HG03571 (cell line): ENCODE data around the gene SRRD.

Source experiments
- ATAC-seq: cut with Tn5 transposase; IDR thresholded peaks from one replicate; pipeline ENCODE4 v1.9.1; 2021; ENCODE audit not compliant: unreplicated experiment

The SRRD gene

DNA sequence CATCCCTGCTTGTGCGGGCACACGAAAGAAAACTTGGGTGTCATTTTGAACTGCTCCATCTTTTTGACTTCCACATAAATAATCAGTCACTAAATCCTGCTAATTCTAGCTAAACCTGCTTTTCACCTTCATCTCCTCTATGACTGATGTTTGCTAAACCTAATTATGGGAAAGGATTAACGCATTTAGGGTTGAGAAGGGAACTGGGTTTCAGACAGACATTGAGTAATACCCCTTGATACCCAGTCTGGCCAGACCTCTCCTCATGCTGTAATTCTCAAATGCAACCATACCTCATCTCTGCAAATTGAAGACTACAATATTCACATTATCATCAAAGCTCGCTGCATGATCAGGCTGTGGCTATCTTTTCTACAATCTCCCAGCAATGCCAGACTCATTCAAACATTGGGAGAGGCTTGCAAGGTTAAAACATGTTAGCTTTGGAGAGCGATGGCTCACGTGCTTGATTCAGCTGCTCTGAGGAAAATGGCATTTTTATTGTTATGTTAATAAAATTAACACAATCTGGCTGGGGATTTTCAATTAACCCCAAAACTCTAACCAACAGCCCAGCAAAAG lies 2.5 kb upstream of the SRRD start:
- no peak for ATAC-seq

DNA sequence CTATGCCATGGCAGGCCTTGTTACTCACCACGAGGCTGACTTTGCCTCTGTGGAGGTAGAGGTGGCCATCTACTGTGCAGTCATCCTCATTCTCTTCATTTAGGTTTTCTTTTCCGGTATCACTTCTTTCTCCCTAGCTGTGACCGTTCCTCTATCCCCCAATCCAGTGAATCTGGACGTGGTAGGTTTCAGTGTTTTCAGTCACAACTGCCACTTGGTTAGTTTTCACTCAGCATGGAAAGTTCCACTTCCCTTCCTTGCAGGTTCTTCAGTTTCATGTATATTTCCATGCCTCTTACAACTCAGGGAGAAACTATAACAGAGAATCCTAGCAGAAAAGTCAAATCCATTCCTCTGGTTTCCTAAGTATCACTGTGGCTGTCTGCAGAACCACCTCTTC lies 2.0 kb upstream of the SRRD start:
- no peak for ATAC-seq

DNA sequence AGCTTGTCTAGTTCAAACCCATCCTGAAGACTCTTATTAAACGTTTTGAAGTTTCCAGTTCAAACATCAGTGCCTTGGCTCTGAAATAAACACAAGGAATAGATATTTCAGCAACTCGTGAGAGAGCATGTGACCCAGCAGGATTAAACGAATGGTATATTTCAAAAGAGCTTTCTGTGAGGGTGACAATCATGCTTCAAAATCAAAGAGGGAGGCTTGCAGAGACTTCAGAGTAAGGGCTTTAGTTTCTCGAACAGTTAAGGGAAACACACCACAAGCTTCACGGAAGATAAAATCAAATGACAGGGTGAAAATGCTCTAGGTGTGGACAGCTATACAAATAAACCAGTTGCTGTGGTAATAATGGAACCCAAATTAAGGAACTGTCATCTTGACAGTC lies 1.5 kb upstream of the SRRD start:
- ATAC-seq = no peak

DNA sequence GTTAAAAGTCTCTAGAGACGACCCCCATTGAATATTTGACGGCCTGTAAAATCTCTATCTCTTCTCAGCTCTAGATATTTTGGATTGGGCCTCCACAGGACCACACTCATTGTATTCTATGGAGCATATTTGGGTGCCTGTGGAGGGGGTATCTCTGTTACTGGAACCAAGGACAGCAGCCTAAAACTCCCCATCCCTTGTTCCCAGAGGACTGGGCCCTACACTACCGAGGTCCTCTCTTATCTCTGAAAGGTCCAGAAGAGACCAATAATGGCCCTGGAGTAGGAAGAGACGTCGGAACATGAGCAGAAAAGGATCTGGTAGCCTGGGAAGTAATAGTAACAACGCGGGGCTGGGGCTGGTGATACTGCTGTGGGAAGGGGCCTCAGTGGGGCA lies 636 bp upstream of the SRRD start:
- no peak for ATAC-seq

DNA sequence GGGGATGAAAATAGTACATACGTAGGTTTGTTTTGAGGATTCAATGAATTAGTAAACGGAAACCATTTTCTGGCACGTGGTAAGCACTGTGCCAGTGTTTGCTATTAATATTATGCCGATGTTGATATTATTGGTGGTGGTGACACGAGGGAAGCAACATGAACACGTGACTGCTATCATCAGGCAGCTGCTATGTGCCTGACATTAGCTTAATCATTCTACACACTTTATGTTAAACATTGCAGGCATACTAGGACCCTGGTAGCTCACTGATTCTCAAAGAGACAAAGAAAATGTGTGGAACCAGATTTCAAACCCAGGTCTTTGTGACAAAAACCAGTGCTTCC lies 656 bp downstream of the SRRD start:
- no peak for ATAC-seq

DNA sequence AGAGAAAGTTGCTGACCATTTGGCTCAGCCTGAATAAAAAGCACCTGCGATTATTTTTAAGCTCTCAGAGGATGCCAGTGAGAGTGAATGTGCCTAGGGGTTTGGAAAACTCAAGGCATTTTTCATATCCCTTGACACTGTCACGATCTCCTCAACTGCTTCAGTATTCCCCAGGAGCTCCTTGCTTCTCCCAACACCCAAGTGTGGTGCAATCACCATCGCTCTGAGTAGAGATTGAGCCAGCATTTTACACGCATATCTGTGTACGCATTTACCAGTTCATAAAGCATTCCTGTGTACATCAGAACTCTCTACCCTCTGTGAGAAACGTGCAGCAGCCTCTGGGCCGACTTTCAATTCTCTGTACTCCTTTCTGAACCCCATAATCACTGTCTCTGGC lies 1.3 kb downstream of the SRRD start:
- ATAC-seq = no peak

DNA sequence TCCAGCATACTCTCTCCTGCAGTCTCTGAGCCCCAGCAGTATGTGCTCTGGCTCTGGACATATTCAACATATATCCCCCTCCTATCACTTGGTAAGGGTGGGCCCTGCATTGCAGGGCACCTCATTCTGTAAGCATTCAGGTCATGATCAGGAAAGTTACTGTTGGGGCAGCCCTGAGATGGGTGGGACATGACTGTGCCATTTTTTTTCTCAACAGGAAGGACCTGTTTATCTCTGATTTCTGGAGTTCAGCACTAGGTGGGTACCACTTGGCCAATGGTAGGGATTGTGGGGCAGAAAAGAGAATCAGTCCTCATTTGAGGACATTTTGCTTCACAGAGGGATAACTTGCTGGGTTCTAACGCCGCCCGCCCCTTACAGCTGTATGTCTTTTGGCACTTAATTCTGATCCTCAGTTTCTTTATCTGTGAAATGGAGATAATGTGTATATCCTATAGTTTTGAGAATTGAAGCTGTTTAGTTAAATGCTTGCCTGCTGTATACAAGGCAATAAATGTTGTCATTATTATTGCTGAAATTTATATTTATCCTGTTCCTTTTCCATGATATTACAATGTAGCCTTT lies 2.2 kb downstream of the SRRD start:
- no peak for ATAC-seq

DNA sequence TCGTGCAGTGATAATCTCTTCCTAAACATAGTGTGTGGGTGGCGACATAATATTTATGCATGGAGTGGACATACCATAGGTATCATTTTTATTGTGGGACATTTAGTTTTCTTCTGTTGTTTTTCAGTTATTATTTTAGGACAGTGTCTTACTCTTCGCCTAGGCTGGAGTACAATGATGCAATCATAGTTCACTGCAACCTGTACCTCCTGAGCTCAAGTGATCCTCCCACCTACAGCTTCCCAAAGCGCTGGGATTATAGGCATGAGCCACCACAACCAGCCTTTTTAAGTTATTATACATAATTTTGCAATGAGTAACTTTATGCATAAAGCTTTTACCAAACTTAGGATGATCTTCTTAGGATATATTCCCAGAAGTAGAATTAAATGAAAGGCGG lies 2.7 kb downstream of the SRRD start:
- ATAC-seq = no peak

DNA sequence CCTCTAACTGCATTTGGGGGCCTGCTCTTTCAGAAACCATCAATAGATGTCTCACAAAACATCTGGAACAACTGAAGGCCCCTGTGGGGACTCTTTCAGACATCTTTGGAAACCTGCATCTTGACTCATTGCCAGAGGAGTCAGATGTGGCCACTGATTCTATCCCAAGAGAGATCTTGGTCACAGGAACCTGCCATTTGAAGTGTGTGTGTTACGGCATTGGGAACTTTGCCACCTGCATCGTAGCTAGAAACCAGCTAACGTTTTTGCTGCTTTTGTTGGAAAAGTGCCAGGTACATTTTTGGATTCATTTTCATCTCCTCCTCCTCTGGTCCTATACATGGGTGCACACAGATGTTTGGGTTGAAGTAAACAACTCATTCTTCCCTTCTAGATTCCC lies 4.3 kb downstream of the SRRD start:
- no peak for ATAC-seq

DNA sequence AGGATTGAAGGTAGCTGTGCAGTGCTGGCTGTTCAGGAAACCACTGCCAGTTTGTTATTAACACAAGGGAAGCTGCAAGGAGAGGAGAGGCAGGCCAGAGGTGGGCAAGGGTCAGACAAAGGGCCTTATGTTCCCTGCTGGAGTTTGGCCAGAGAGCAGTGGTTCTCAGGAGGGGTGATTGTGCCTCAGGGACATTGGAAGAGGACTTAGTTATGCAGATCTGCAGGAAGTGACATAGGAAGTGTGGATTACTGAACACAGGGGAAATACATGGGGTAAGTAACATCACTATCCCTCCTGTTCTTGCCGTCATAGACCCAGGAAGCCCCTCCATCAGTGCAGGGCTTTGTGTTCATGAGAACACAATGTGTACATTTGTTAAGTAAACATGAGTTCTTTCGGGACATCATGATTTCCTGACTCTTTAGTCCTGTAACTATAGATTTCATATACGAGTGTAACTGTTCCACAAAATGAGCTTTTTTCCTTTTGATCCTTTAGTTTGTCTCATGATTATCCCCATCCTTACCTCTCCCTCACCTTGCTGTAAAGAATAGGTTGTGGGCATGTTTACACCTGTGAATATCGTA lies 5.9 kb downstream of the SRRD start:
- no peak for ATAC-seq

DNA sequence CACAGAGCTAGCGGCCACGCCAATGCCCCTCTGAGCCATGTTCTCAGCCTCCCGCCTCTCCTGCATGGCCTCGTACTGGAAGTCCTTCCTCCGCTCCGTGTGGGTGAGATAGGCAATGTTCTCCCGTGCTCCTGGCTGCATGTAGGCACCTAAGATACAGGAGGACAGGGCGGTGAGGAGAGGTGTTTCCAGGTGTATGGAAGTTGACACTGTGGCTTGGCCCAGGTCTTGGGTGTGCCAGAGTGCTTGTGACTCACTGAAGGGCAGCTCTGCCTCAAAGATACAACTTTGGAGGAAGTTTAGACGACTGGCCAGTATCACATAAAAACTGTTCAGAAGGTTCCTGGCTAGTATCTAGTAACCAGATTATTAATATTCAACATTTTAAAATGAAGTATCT lies 8.5 kb downstream of the SRRD start:
- ATAC-seq = no peak

DNA sequence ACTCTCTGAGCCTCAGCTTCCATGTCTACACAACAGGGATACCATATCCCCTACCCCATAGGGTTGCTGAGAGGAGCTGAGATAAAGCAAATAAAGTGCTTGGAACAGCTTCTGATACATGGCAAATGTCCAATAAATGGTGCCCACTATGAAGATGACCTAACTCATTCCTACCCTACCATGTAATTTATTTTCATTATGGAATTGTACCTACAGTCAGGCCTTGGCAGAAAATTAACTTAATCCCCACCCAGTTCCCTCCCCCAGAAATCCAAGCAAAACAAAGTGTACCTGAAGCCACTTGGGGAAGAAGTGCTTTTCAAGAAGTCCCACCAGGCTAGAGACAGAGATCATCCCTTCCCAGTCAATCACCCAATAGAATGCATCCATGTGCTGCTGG lies 10.8 kb downstream of the SRRD start:
- no peak for ATAC-seq

DNA sequence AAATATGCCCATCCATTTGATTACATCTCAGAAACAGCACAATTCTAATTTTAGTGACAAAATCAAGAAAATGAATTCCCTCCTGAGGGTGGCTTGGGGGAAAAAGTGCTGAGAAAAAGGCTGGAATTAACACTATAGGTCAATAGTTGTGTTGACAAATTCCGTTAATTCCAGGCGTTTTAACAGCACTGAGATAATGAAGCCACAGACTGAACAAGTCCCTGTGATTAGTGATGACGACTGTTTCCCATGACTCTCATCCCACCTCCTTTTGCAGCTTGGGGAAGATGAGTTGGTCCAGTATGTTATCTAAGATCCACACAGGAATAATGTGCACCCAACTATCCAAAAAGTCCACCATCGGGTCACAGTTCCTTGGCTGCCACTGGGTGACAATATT lies 12.8 kb downstream of the SRRD start:
- no peak for ATAC-seq

DNA sequence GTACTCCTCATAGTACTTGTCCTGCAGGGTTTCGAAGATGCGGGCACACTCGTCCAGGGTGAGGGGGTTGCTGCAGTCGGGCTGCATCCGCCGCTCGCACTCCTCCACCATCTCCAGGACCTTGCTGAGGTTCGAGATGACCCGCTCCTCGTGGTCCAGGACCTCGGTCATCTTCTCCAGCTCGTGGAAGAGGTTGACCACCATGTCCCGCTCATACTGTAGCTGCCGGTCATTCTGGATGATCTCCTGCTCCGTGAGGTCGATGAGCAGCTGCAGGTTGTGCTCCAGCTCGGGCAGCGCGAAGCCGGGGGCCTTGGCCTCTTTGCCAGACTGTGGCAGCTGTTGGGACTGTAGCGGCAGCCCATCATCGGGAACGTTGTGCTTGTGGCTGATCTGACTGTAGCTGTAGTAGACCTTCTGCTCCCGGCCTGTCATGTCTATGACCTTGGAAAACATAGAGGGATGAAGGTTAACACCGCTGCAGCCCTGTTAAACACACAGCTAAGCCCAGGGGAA lies 15.6 kb downstream of the SRRD start:
- no peak for ATAC-seq

DNA sequence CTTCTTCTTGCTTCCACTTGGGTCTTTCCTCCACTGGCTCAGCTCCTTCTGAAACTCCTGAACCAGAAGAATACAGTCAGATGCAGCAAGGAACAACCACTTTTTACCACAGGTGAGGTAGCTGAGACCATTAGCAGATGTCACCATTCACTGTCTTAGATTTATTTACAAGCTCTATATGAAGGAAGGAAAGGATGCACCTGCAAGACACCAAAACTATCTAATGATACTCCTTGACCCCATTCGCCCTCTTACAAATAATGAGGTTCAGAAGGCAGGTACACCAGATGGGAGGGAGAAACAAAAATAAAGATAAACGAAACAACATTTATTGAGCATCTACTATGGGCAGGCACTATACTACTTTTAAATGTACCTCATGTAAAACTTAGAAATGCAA lies 18.3 kb downstream of the SRRD start:
- ATAC-seq = no peak

DNA sequence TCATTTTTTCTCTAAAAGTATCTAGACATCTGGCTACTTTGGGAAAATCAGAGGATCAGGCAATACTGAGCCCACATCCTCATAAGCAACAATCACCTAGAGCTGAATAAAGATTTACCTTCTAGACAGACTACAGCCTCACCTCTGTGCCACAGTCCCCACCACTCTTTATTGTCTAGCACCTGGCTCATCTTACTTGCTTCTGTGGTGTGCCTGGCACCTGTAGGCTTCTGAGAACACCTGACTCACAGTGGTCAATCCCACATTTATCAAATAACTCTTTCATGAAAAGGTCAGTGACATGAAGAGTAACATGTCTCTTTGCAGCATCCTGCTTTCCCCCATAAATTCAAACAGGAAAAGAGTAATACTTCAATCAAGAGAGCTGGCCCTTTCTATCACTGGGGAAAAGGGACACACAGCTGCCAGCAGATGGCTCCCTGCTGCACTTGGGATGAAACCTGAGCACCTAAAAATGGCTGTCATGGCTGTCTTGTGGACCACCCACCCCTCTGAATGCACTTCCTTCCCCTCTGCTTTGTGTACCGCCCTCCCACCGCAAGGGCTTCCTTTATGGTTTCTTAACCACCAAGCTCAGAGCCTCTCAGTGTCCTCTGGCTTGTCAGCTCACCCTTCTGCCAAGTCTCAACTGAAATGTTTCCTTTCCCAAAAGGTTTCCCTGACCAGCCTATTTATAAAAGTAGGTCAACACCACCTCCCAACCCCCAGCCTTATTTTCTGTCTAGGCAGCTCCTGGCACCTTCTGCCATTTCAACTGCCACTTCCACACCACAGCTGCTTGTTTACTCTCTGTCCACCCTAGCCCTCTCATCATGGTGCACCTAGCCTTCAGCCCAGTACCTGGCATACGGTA lies 19.2 kb downstream of the SRRD start:
- no peak for ATAC-seq

DNA sequence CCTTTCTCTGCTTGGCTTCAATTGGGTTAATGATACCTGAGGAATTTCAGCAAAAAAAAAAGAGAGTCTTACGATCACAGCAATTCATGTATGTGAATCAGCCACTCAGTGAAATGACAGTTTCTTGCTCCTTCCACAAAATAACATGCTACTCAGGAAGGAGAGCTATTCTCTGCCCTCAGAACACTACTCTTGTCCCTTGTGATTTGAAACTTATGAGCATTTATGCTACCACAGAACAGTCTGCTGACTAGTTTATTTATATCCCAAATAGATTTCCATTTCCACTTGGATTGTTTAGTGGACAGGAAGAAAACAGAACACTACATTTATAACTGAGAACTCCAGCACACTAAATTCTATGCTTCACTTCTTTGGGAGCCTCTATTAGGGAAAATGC lies 20.1 kb downstream of the SRRD start:
- no peak for ATAC-seq

DNA sequence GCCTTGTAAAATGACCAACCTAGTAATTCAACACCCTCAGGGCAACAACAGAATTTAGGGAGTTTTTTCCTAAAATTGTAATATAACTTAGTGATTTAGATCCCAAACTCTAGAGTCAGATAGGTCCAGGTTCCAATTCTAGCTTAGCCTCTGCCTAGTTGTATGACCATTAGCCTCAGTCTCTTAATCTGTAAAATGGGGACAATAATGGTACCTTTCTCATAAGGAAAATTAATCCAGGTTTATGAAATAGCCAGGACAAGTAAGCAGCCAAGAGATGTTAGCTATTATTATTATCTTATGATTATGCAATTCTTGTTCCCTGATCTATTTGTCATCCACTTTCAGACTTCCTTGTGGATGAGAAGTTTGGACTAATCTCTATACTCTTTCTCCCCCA lies 24.5 kb downstream of the SRRD start:
- no peak for ATAC-seq

DNA sequence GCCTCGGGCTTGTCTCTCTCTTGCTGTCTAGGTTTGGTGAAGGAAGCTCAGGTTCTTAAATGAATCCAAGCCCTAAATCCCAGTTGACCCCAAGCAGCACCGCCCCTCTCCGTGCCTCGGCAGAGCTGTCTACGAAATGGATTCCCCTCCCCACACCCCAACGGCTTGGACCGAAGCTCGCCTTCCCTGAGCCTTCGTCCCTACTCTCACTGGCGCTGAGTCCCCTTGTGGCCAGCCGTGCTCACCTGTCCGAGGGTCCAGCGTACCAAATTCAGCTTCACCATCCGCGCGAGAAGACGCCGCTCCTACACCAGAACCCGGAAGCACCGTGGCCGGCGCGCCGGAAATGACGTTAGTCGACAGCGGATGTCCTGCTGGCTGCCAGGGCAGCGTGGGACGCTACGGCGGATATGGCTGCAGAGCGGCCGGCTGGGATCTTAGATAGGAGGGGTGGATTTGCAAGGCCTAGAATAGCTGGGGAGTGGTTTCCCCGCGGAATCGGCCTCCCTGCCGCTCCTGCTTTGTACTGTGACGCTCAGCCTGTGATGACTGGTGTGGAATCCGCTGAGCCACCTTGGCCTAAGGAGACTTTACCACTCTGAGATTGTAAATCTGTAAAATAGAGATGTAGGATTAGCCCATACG lies 28.6 kb downstream of the SRRD start, which contains the start of gene TFIP11:
Gene TFIP11, minus strand, starts transcription at position 325 of the 645 bp plus-strand sequence. CDS start 2,201 bp downstream, outside the sequence.
- peak; percentile 88 for ATAC-seq

DNA sequence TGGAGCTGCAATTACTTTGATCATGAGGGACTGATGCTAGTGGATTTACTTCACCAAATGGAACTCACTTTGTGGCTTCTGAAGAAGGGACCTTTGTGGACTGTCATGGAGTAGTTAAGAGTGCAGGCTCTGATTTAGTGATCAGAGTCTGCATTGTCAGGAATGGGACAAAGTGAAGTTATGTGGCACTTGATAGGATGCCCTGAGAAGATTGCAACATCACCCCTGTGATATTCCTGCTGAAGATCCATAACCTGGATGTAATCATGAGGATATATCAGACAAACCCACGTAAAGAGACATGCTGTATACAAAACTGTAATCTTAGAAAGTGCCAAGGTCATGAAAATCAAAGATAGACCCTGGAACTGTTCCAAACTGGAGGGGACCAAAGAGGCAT lies 30.2 kb downstream of the SRRD start:
- no peak for ATAC-seq

DNA sequence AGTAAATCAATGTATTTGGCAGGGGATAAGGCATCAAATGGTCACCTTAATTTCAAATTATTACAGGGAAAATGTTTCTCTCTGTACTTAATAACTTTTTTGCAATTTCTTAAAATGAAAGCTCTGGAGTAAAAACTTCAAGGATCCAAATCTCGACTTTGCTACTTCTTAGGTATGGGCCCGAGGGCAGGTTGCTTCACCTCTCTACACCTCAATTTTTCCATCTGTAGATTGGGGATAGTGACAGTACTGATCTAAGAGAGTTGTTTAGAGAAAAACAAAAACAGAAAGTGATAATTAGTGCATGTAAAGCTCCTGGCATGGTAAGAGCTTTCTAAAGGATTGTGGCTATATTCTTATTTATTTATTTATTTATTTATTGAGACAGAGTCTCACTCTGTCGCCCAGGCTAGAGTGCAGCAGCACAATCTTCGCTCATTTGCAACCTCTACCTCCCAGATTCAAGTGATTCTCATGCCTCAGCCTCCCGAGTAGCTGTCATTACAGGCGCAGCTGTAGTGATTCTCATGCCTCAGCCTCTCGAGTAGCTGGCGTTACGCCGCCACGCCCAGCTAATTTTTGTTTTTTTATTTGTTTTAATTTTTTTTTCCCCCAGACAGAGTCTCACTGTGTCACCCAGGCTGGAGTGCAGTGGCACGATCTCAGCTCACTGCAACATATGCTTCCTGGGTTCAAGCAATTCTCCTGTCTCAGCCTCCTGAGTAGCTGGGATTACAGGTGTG lies 30.9 kb downstream of the SRRD start:
- no peak for ATAC-seq
